ENCODE results near the gene PAK6. TPM values are rescaled to one million over a fixed set of nuclear protein-coding genes. Genes with fewer than 3 reads are reported as not detected.
A peak's percentile ranks its signal among the peaks of the same experiment; 100 is the strongest.

Gene PAK6
- total and polyA plus RNA-seq, 12 donors = 4.9 to 31.0 (median 13.1) TPM

DNA sequence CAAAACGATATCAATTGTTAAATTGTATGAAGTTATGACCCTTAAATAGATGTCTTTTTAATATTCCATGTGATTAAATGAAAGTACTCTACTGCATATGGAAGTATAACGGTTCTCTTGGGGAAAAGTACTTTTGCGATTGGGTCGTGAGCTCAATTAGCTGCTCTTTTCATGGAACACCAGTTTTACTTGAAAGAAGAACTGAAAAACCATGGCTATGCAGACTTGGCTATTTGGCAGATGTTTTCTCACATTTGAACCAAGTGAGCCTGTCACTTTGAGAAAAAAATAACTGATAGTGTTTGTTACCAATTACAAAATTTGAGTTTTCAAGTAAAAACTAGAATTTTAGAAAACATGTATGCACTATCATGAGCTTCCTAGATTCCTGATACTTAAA lies 78.7 kb downstream of the PAK6 start:
- no peak for DNase-seq

DNA sequence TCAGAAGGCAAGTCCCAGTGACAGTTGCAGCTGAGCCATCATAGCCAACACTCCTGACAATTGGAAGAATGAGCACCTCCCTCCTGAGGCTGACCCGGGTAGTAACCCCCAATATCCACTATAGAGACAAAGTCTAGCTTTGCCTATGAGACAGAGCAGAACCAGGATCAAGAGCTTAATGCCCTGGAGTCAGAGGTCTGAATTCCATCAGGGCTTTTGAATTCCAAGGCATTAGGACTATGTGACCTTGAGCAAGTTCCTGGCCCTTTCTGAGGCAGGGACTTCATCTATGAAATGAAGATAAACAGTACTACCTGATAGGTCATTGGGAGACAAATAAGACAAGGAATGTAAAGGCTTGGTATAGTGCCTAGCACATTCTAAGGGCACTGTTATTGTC lies 81.5 kb downstream of the PAK6 start:
- intact Hi-C loops (cut with DNase I) = loop anchor here in 1 of 2 donors (5.0 kb wide), 1 partner anchor 102 kb away; no protein-coding TSS in a partner anchor
- Histone ChIP-seq H3K27ac (no peak overlapping the region), H3K4me1 (replicated peaks in 1 of 2) (peaks cover 0 to 9% of the 10 kb centered on the region in 2 donors), H3K4me3 (no peak overlapping the region), H3K9me3 (replicated peaks in 1 of 3) (no peaks in the 10 kb centered on the region), H3K27me3 (no peaks in the 10 kb centered on the region), H3K36me3 (replicated peaks in 1 of 2) (no peaks in the 10 kb centered on the region)
- TF ChIP-seq, protein P1, sequence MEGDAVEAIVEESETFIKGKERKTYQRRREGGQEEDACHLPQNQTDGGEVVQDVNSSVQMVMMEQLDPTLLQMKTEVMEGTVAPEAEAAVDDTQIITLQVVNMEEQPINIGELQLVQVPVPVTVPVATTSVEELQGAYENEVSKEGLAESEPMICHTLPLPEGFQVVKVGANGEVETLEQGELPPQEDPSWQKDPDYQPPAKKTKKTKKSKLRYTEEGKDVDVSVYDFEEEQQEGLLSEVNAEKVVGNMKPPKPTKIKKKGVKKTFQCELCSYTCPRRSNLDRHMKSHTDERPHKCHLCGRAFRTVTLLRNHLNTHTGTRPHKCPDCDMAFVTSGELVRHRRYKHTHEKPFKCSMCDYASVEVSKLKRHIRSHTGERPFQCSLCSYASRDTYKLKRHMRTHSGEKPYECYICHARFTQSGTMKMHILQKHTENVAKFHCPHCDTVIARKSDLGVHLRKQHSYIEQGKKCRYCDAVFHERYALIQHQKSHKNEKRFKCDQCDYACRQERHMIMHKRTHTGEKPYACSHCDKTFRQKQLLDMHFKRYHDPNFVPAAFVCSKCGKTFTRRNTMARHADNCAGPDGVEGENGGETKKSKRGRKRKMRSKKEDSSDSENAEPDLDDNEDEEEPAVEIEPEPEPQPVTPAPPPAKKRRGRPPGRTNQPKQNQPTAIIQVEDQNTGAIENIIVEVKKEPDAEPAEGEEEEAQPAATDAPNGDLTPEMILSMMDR (IDR thresholded peaks at IDR 0.05) = no peak
- TF ChIP-seq POLR2A (IDR thresholded peaks at IDR 0.05) = no peak
- 95 to 100% (median 98%) methylated on average over 1 of the region's 1 CpG for WGBS, 4 donors
- DNase-seq = no peak

More for the DNA sequence above, 78.7 kb downstream of the PAK6 start:
- no peak overlapping the region for H3K4me3 ChIP-seq
- no peak overlapping the region for H3K27ac ChIP-seq
- no peak for TF ChIP-seq POLR2A (IDR thresholded peaks at IDR 0.05)
- TF ChIP-seq, protein P1 (IDR thresholded peaks at IDR 0.05) = no peak
- intact Hi-C loops (cut with DNase I) = no loop called here
- no peaks in the 10 kb centered on the region for H3K9me3 ChIP-seq (replicated peaks in 1 of 3)
- H3K36me3 ChIP-seq (replicated peaks in 1 of 2) = no peaks in the 10 kb centered on the region
- WGBS, 4 donors = 61 to 66% (median 64%) methylated on average over 4 of the region's 4 CpGs
- peaks cover 2 to 7% of the 10 kb centered on the region in 2 donors for H3K4me1 ChIP-seq (replicated peaks in 1 of 2)
- no peaks in the 10 kb centered on the region for H3K27me3 ChIP-seq

DNA sequence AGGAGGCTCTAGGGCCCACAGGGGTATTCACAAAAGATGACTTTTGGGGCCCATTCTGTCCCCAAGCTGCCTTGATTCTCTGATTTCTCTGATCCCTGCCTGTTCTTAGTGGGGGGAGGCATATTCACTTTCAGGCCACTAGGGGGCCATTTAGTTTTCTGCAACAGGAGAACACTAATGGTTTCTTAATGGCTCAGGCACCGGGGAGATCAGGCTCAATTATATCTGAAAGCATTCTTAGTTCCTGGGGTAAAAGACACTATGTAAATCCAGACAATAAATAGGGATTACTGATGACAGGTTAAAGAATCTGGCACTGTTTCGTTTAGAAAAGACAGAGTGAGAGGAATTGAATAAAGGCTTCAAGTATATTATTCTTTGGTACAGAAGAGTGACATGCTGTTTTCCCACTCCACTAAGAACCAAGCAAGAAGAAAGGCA lies 82.1 kb downstream of the PAK6 start:
- no peak overlapping the region for H3K4me3 ChIP-seq
- TF ChIP-seq, protein P1 (IDR thresholded peaks at IDR 0.05) = peak; percentile 83 to 94 (median 86)
- no peak for TF ChIP-seq POLR2A (IDR thresholded peaks at IDR 0.05)
- H3K27me3 ChIP-seq = no peaks in the 10 kb centered on the region
- H3K36me3 ChIP-seq (replicated peaks in 1 of 2) = no peaks in the 10 kb centered on the region
- peaks cover 0 to 15% of the 10 kb centered on the region in 2 donors for H3K4me1 ChIP-seq (replicated peaks in 1 of 2)
- no peaks in the 10 kb centered on the region for H3K9me3 ChIP-seq (replicated peaks in 1 of 3)
- DNase-seq = peak in 5 of 7 donors; percentile 61 to 86 (median 74)
- WGBS, 4 donors = 0 to 4% (median 1%) methylated on average over 2 of the region's 2 CpGs
- H3K27ac ChIP-seq = no peak overlapping the region
- intact Hi-C loops (cut with DNase I) = loop anchor here in 1 of 2 donors (5.0 kb wide), 1 partner anchor 101 kb away; no protein-coding TSS in a partner anchor

DNA sequence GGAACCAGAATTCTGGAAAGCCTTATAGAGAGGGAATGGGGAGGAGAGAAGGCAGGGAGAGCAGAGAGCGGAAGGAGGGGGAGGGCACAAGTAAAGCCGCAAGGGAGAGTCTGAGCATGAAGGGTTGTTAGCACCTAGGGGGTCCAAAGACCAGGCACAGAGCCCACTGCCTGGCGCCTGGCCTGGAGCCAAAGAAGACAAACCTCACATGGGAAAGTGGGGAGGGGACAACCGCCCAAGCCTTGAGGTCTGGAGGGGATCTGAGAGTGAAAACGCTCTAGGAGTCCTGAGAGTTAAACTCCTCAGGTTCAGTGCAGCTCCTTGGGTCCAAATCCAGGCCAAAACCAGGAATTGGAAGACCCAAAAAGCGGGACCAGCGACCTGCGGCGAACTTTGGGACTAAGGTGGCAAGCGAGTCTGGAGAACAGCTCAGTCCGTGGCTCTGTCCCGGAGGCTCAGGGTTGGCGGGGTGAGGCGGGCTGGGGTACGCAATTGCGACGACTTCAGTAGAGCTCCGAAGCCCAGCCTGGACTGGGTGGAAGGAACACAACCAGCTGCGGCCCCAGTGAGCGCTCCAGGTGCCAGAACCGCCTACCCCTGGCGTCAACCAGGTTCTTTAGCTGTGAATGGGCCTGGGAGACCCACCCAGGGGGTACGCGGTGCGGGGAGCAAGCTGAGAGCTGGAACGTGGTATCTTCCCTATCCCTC lies 83.8 kb downstream of the PAK6 start:
- 59 to 73% (median 66%) methylated on average over 25 to 26 of the region's 26 CpGs for WGBS, 4 donors
- peak in 2 of 7 donors; percentile 20 to 64 for DNase-seq
- no peaks in the 10 kb centered on the region for H3K27me3 ChIP-seq
- H3K4me3 ChIP-seq = peak overlapping the region in 1 of 4 donors; percentile 87
- TF ChIP-seq, protein P1 (IDR thresholded peaks at IDR 0.05) = no peak
- TF ChIP-seq POLR2A (IDR thresholded peaks at IDR 0.05) = no peak
- H3K27ac ChIP-seq = peak overlapping the region in 2 of 5 donors; percentile 64 to 84
- no peaks in the 10 kb centered on the region for H3K36me3 ChIP-seq (replicated peaks in 1 of 2)
- intact Hi-C loops (cut with DNase I) = loop anchor here in 1 of 2 donors (5.0 kb wide), 1 partner anchor 100 kb away; no protein-coding TSS in a partner anchor
- H3K9me3 ChIP-seq (replicated peaks in 1 of 3) = no peaks in the 10 kb centered on the region
- H3K4me1 ChIP-seq (replicated peaks in 1 of 2) = peaks cover 0 to 20% of the 10 kb centered on the region in 2 donors
